ENCODE results near the gene ZMYM2. TPM values are rescaled to one million over a fixed set of nuclear protein-coding genes. Genes with fewer than 3 reads are reported as not detected.

Gene ZMYM2
- total RNA-seq, 4 donors from 2014 or later, result 100 to 154 (median 117) TPM

DNA sequence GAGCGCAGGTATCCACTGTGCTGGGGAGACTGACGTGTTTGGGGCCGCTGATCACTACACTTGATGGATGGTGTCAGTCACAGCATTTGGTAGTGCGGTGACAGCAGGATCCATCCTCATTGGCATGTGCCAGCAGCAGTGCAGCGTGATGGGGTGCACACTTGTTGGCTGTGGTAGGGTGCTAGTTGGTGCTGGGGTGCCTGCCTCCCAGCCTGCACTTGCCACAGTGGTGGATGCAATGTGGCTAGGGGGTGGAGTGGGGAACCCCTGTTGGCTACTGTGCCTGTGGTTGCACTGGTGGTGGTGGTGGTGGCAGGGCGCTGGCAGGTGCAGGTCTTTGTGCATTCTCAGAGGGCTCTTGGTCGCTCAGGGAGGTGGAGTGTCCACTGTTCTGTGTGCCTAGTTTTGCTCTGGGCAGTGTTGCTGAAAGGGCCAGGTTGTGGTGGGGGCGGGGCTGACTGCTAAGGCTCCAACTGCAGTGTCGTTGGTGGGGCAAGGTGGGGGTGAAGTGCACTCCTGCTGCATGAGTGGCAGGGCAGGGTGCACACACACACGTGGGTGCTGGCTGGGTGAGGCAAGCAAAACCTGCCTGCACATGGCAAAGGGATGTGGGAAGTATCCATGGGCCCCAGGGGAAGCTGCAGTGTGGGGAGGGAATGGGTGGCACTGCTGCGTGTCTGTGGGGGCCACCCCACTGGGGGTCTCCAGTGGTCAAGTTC, 84.8 kb downstream of the ZMYM2 start:
- Histone ChIP-seq H3K4me3 (replicated peaks in 1 of 3) (no peak overlapping the region), H3K27me3 (no peaks in the 10 kb centered on the region), H3K27ac (no peak overlapping the region), H3K4me1 (peaks cover 29 to 42% of the 10 kb centered on the region in 2 donors), H3K36me3 (peaks cover 0 to under 1% of the 10 kb centered on the region in 2 donors), H3K9me3 (no peaks in the 10 kb centered on the region)
- TF ChIP-seq POLR2A (IDR thresholded peaks at IDR 0.05) (no peak), CTCF (IDR thresholded peaks at IDR 0.05) (no peak)
- intact Hi-C loops (cut with DNase I), result no loop called here
- DNase-seq, result peak; percentile 78 to 85
- WGBS, 2 donors, result 63 to 66% methylated on average over 7 to 11 of the region's 11 CpGs

DNA sequence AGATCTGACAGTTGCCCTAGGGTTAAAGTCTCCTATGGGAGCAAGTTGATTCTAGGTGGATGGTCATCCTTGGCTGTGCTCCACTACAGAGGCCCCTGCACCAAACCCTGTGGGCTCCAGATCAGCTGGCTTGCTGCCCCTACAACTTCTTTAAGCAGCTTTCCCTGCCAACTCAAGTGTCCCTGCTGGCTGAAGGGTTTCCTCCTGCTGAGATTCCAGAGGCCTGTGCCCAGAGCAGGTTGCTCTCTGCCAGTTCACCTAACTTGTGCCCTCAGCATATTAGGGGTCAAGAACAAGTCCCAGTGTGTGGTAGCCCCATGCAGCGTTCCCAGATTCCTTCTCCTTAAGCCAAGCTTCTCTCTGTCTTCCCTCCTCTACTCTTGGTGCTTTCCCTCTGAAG, 85.6 kb downstream of the ZMYM2 start:
- WGBS, 2 donors, result 45 to 50% methylated on average over 1 of the region's 1 CpG
- H3K4me1 ChIP-seq, result peaks cover 29 to 42% of the 10 kb centered on the region in 2 donors
- no peak overlapping the region for H3K4me3 ChIP-seq (replicated peaks in 1 of 3)
- peak; percentile 86 for DNase-seq
- no peaks in the 10 kb centered on the region for H3K36me3 ChIP-seq
- peak overlapping the region; percentile 21 to 55 (median 37) for H3K27ac ChIP-seq
- no peak for TF ChIP-seq CTCF (IDR thresholded peaks at IDR 0.05)
- no peak for TF ChIP-seq POLR2A (IDR thresholded peaks at IDR 0.05)
- intact Hi-C loops (cut with DNase I), result no loop called here
- no peaks in the 10 kb centered on the region for H3K27me3 ChIP-seq
- H3K9me3 ChIP-seq, result no peaks in the 10 kb centered on the region

DNA sequence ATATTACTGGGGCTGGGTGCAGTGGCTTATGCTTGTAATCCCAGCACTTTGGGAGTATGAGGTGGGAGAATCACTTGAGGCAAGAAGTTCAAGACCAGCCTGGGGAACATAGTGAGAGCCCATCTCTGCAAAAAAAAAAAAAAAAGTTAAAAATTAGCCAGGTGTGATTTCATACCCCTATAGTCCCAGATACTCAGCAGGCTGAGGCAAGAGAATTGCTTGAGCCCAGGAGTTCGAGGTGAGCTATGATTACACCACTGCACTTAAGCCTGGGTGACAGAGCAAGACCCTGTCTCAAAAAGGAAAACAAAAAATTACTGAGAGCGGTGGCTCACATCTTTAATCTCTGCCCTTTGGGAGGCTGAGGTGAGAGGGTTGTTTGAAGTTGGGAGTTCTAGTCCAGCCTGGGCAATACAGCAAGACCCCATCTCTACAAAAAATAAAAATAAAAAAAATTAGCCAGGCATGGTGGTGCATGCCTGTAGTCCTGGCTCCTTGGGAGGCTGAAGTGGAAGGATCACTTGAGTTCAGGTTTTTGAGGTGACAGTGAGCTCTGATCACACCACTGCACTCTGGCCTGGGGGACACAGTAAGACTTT, 87.5 kb downstream of the ZMYM2 start:
- no peak overlapping the region for H3K4me3 ChIP-seq (replicated peaks in 1 of 3)
- no peaks in the 10 kb centered on the region for H3K9me3 ChIP-seq
- WGBS, 2 donors, result 72% methylated on average over 2 of the region's 2 CpGs
- no peaks in the 10 kb centered on the region for H3K36me3 ChIP-seq
- H3K27ac ChIP-seq, result peak overlapping the region in 2 of 3 donors; percentile 18 to 30
- DNase-seq, result no peak
- intact Hi-C loops (cut with DNase I), result no loop called here
- TF ChIP-seq CTCF (IDR thresholded peaks at IDR 0.05), result no peak
- no peak for TF ChIP-seq POLR2A (IDR thresholded peaks at IDR 0.05)
- H3K4me1 ChIP-seq, result peaks cover 29 to 38% of the 10 kb centered on the region in 2 donors
- H3K27me3 ChIP-seq, result no peaks in the 10 kb centered on the region

- Histone ChIP-seq H3K27ac (peak overlapping the region in 1 of 3 donors; percentile 6), H3K4me1 (peaks cover 9 to 14% of the 10 kb centered on the region in 2 donors), H3K9me3 (no peaks in the 10 kb centered on the region), H3K27me3 (no peaks in the 10 kb centered on the region), H3K4me3 (replicated peaks in 1 of 3) (no peak overlapping the region), H3K36me3 (peaks cover 0 to 6% of the 10 kb centered on the region in 2 donors)
- no peak for TF ChIP-seq POLR2A (IDR thresholded peaks at IDR 0.05)
- no peak for TF ChIP-seq CTCF (IDR thresholded peaks at IDR 0.05)
- intact Hi-C loops (cut with DNase I), result no loop called here
- DNase-seq, result no peak
- 74 to 75% methylated on average over 5 of the region's 5 CpGs for WGBS, 2 donors
These were observed 91.3 kb downstream of the ZMYM2 start for GRCh38 chr13:20049558-20050473.

Data from thyroid gland (tissue), 4 donors.